Measurements from ENCODE around the gene TLR10.
"Not testable (repeated sequence)": the region's sequence is repeated elsewhere in the genome, so short reads cannot be mapped to it uniquely, and the experiment has no call there.

Gene TLR10

GRCh38 chr4:38802561-38803355, 20.0 kb upstream of the TLR10 start:
- no peak for DNase-seq

DNA sequence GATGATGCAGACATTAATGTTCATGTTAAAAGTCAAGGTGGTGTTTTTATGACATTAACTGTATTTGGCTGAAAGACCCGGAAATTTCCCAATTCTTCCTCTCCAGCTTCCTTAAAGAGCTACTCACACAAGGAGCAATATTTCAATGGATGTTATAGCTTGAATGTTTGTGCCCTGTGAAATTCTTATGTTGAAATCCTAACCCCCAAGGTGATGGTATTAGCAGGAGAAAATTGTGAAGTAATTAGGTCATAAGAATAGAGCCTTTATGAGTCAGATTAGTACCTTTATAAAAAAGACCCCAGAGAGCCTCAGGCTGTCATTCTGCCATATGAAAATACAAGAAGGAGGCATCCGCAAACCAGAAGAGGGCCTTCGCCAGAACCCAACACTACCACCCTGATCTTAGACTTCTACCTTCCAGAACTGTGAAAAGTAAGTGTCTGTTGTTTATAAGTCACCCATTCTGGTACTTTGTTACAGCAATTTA, 18.2 kb upstream of the TLR10 start:
- no peak for DNase-seq

- DNase-seq = no peak
These were observed 17.6 kb upstream of the TLR10 start for GRCh38 chr4:38800366-38800765.

- no peak for DNase-seq
These were observed 12.3 kb upstream of the TLR10 start for GRCh38 chr4:38795087-38795486.

- no peak for DNase-seq
These were observed 11.3 kb upstream of the TLR10 start for GRCh38 chr4:38794051-38794450.

GRCh38 chr4:38791010-38791409, 8.2 kb upstream of the TLR10 start:
- no peak for DNase-seq

GRCh38 chr4:38788317-38788716, 5.5 kb upstream of the TLR10 start:
- DNase-seq = no peak

DNA sequence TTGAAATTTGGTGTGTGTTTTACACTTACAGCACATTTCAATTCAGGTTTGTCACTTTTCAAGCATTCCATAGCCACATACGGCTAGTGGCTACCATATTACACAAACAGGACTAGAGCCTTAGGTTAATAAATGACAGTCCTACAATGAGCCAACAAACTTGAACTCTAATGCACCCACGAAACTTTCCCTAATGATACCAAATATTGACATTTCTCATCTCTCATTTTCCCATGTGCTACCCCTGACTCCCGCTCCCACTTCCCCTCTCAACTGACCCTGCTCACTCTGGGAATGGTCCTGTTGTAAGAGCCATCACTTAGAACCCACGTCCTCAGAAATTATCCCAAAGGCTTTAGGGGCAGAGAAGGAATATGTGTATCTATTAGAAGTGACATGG, 4.9 kb upstream of the TLR10 start:
- DNase-seq = no peak

GRCh38 chr4:38785901-38786402, 3.2 kb upstream of the TLR10 start:
- DNase-seq = no peak

DNA sequence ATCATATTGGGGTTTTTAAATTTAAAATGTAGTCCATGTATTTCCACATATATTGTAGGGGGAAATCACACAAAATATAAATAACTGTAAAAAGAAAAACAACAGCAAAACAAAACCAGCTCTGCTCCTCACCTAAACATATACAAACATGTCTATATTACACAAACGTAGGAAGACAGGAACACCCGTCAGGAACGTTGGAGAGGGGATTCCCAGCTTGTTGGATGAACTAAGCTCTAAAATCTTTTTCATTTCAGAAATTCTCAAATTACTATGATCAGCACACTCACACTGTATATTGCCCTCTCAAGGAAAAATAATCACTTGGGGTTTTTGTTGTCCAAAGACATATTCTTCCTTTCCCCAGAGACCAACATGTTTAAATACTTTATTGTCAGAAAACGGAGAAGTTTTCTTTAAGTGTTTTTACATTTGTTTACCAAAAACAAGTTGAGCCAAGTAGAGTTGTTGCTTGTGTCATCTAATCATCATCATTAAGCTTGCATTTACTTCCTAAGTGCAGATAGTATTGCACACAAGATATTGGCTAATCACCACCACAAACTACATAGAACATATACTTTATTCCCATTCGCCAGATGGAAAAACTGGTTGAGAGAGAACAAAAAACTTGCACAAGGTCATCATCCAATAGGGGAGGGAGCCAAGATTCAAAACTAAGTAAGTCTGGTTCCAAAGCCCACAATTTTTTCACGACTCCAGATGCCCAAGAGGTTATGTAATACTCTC, 2.4 kb upstream of the TLR10 start:
- DNase-seq = no peak

- DNase-seq = no peak
These were observed 1.4 kb upstream of the TLR10 start for GRCh38 chr4:38784141-38784540.

GRCh38 chr4:38783109-38783460, 295 bp upstream of the TLR10 start:
- DNase-seq = no peak

GRCh38 chr4:38781854-38782261, 932 bp downstream of the TLR10 start:
- no peak for DNase-seq

DNA sequence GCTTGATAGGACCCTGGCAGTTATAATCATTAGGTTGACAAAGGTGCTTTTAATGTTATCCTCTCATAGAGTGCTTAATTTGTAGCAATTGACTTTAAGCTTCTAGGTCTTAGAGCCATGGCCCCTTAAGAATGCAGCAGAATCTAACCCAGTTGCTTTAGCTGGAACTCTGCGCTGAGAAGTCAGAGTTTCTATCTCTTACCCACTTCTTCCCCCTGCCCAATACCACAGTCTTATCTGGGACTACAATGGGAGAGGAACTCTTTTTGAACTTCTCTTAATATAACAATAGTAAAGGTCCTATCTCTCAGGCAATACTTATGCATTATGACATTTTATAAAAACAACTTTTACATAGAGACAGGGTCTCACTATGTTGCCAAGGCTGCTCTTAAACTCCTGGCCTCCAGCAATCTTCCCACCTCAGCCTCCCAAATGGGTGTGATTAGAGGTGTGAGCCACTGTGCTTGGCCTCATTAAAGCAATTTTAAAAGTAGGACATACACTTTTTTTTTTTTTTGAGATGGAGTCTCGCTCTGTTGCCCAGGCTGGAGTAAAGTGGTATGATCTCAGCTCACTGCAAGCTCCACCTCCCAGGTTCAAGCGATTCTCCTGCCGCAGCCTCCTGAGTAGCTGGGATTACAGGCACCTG, 1.8 kb downstream of the TLR10 start:
- DNase-seq = no peak

DNA sequence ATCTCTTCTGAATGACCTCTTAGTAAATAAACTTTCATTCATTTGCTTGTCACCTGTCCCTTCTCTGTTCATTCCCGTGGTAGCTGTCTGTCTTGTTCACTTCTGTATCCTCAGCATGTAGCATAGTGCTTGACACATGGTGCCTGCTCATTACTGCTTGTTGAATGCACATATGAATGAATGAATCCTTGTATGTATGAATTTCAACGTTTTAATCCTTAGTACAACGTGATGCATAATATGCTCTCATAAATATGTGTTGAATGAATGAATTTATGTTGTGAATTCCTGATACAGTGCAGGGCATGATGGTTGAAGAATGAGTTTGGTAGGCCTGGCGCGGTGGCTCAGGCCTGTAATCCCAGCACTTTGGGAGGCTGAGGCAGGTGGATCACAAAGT, 3.0 kb downstream of the TLR10 start:
- no peak for DNase-seq

DNA sequence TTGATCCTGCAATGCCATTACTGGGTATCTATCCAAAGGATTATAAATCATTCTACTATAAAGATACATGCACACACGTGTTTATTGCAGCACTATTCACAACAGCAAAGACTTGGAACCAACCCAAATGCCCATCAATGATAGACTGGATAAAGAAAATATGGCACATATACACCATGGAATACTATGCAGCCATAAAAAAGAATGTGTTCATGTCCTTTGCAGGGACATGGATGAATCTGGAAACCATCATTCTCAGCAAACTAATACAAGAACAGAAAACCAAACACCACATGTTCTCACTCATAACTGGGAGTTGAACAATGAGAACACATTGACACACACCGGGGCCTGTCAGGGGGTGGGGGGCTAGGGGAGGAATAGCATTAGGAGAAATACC, 4.9 kb downstream of the TLR10 start:
- DNase-seq = not testable (repeated sequence)

DNA sequence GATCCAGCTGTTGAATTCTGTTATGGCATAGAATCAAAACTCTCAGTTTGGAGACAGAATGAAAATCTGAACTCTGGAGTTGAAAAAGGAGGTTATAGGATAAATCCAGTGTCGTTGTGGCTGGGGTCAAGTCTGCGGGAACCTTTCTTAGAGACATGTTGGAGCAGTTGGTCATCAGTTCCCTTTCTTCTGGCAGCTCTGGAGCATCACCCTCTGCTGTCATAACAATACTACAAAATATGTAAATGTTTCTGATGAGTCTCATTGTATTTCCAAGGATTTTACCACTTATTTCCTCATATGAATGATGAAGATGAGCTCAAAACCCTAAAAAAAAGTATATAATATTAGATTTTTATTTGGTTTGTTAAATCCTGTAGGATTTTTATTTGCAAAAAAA, 7.5 kb downstream of the TLR10 start:
- no peak for DNase-seq

DNA sequence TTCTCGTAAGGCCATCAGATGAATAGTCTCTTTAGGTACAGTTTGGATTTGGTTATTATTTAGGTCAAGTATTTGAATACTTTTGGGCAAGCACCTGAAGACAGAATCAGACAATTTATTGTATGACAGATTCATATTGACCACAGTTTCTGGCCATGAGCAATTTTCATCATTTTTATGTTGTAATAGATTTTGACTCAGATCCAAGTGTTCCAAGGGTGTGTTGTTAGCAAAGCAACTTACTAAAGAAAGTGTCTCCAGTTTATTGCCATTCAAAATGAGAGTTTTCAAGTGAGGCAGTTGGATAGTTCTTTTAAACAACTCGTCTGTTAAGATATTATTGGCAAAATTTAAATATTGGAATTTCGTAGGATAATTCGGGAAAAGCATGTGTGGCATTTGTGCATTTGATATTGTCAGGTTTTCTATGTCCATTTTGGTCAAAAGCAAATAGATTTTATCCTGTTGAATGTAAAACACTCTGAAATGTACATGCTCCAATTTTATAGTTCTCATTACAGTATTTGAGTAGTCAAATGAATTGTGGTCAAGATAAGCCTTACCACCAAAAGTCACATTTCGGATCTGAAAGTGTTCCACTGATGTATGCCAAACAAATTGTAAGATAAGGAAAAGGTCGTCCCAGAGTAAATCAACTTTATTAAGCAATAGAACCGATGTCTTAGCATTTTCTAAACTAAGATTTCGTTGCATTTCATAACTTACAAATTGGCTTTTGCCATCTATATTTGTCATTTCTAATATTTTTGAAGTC, 8.4 kb downstream of the TLR10 start:
- no peak for DNase-seq

GRCh38 chr4:38770281-38770680, 12.5 kb downstream of the TLR10 start:
- DNase-seq = not testable (repeated sequence)

- DNase-seq = no peak
These were observed 12.9 kb downstream of the TLR10 start for GRCh38 chr4:38769857-38770256.

- DNase-seq = no peak
These were observed 13.3 kb downstream of the TLR10 start for GRCh38 chr4:38769441-38769840.

DNA sequence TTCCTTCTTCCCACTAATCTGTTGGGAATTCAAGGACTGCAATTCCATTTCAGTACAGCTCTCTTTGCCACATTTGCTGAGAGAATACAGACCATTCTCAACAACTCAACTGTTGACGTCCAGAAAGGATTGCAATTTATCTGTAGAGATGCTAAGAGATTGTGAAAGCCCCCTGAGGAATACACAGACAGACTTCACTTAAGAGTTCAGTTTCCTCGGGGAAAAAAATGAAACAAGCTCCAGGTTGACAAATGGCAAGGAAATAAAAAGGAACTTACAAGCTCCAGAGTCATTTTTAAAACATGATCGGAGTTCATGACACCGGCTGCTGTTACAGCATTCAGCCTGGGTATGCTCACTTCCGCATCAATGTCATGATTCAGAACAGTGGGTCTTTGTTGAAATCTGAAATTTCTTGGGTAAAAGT, 13.8 kb downstream of the TLR10 start:
- DNase-seq = no peak

DNA sequence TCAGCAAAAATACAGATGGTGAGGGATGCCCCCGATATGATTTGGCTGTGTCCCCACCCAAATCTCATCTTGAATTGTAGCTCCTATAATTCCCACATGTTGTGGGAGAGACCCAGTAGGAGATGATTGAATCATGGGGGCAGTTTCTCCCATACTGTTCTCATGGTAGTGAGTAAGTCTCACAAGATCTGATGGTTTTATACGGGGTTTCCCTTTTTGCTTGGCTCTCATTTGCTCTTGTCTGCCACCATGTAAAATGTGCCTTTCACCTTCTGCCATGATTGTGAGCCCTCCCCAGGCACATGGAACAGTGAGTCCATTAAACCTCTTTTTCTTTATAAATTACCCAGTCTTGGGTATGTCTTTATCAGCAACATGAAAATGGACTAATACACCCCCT, 15.8 kb downstream of the TLR10 start:
- not testable (repeated sequence) for DNase-seq
